HepG2 (cell line): ENCODE results near the gene ATP6V0E2. TPM values are rescaled to one million over a fixed set of nuclear protein-coding genes. Genes with fewer than 3 reads are reported as not detected.

ENCODE experiments used
- BRD4 ChIP-seq: sonication (generic); formaldehyde crosslinking; IDR thresholded peaks from 2 replicates; pipeline ENCODE4 v1.4.0; 2020; ENCODE audit warnings: missing genetic modification reagents
- E2F1 ChIP-seq: sonication (generic); formaldehyde crosslinking; IDR thresholded peaks from 2 replicates; pipeline ENCODE4 v1.5.0; 2020; ENCODE audit warnings: missing genetic modification reagents
- FIP1L1 ChIP-seq: fragments of 200-400 bp; formaldehyde crosslinking; IDR thresholded peaks from 2 replicates; pipeline ENCODE4 v1.6.1; 2018; ENCODE audit warnings: low read depth, mild to moderate bottlenecking, low read length, moderate library complexity, borderline replicate concordance; ENCODE audit not compliant: insufficient read depth
- HDAC6 ChIP-seq: fragments of 200-600 bp; sonication (generic); IDR thresholded peaks from 2 replicates; pipeline ENCODE4 v1.7.0; 2017; ENCODE audit warnings: mild to moderate bottlenecking, antibody characterized with exemption, low read length, low read depth
- KMT2B ChIP-seq: IDR thresholded peaks from 2 replicates; pipeline ENCODE4 v1.6.1; 2016; ENCODE audit warnings: missing genetic modification reagents, missing compliant biosample characterization
- NCOR1 ChIP-seq: fragments of 200-600 bp; sonication (generic); IDR thresholded peaks from 2 replicates; pipeline ENCODE4 v1.7.0; 2017; ENCODE audit warnings: antibody characterized with exemption, low read length, borderline replicate concordance
- NFATC3 ChIP-seq: sonication (generic); formaldehyde crosslinking; IDR thresholded peaks from 2 replicates; pipeline ENCODE4 v1.5.1; 2020; ENCODE audit warnings: mild to moderate bottlenecking, missing genetic modification reagents
- NFKB2 ChIP-seq: sonication (generic); formaldehyde crosslinking; IDR thresholded peaks from 2 replicates; pipeline ENCODE4 v1.4.0; 2020; ENCODE audit warnings: missing genetic modification reagents, borderline replicate concordance
- NR2F1 ChIP-seq, 2 experiments: fragments of 450-650 bp in 1 of 2; formaldehyde crosslinking in 1 of 2; IDR thresholded peaks; 2 replicates each; pipeline versions ENCODE4 v1.5.0 to v1.6.1; 2016 to 2020; ENCODE audit warnings: mild to moderate bottlenecking in 1 of 2, missing compliant biosample characterization in 1 of 2, missing genetic modification reagents in 1 of 2, moderate library complexity in 1 of 2
- ONECUT2 ChIP-seq: sonication (generic); formaldehyde crosslinking; IDR thresholded peaks from 2 replicates; pipeline ENCODE4 v1.4.0; 2020; ENCODE audit warnings: missing genetic modification reagents
- POGZ ChIP-seq: sonication (generic); formaldehyde crosslinking; IDR thresholded peaks from 2 replicates; pipeline ENCODE4 v1.4.0; 2020; ENCODE audit warnings: mild to moderate bottlenecking, missing genetic modification reagents
- RARA ChIP-seq: IDR thresholded peaks from 2 replicates; pipeline ENCODE4 v1.6.1; 2016; ENCODE audit warnings: missing genetic modification reagents, missing compliant biosample characterization
- TOPORS ChIP-seq: sonication (generic); formaldehyde crosslinking; IDR thresholded peaks from 2 replicates; pipeline ENCODE4 v1.8.0; 2023; ENCODE audit warnings: mild to moderate bottlenecking, missing genetic modification reagents
- ZNF280B ChIP-seq: sonication (generic); formaldehyde crosslinking; IDR thresholded peaks from 2 replicates; pipeline ENCODE4 v1.5.0; 2020; ENCODE audit warnings: missing genetic modification reagents, mild to moderate bottlenecking, borderline replicate concordance
- ZNF546 ChIP-seq: sonication (generic); formaldehyde crosslinking; conservative IDR thresholded peaks from 2 replicates; pipeline ENCODE4 v1.8.1; 2023; ENCODE audit warnings: mild to moderate bottlenecking, missing genetic modification reagents
- ZNF749 ChIP-seq: sonication (generic); formaldehyde crosslinking; IDR thresholded peaks from 2 replicates; pipeline ENCODE4 v1.8.0; 2022; ENCODE audit warnings: mild to moderate bottlenecking, missing genetic modification reagents, moderate library complexity, borderline replicate concordance
- ZNF784 ChIP-seq: sonication (generic); formaldehyde crosslinking; IDR thresholded peaks from 2 replicates; pipeline ENCODE4 v1.5.1; 2020; ENCODE audit warnings: missing genetic modification reagents, mild to moderate bottlenecking, borderline replicate concordance
- polyA plus RNA-seq, 8 experiments: library from polyadenylated mRNA; depleted of rRNA in 3 of 8; stranded (reverse) in 7 of 8; unstranded in 1 of 8; fragments of >200 nt; fragmentation: Illumina TruSeq in 4 of 8; extraction: Trizol in 4 of 8; gene quantifications; 2 replicates each; pipeline versions ENCODE4 v1.2.1 to v1.2.3, GENCODE V29; 2011 to 2016; ENCODE audit warnings: low read depth in 4 of 8, missing spikeins in 1 of 8, mixed read lengths in 1 of 8; ENCODE audit not compliant: insufficient read depth in 1 of 8
- total RNA-seq, 5 experiments: library from RNA; depleted of rRNA; stranded (reverse); fragments of >200 nt; fragmentation: Illumina TruSeq; extraction: Trizol; gene quantifications; 2 replicates each; pipeline ENCODE4 v1.2.3, GENCODE V29; 2016; ENCODE audit warnings: low read depth in 1 of 5
- TF ChIP-seq, protein P1 (sequence below): sonication (generic); formaldehyde crosslinking; IDR thresholded peaks from 2 replicates; pipeline ENCODE4 v1.4.0; 2020; ENCODE audit warnings: missing genetic modification reagents, borderline replicate concordance
- TF ChIP-seq, protein P2 (sequence below): sonication (generic); formaldehyde crosslinking; IDR thresholded peaks from 2 replicates; pipeline ENCODE4 v1.5.0; 2020; ENCODE audit warnings: mild to moderate bottlenecking, missing genetic modification reagents, borderline replicate concordance
- TF ChIP-seq, protein P3 (sequence below), 2 experiments: fragments of 450-650 bp in 1 of 2; sonication (generic) in 1 of 2; formaldehyde crosslinking; IDR thresholded peaks; 2 replicates each; pipeline versions ENCODE4 v1.5.0 to v1.8.0; 2020 to 2022; ENCODE audit warnings: mild to moderate bottlenecking in 1 of 2, missing genetic modification reagents in 1 of 2

The ATP6V0E2 gene
- total and polyA plus RNA-seq, 2 of the 13 experiments (the other 11 are each of a cell fraction or from before 2014, with no cell fraction given) = 36.8 to 203 TPM

DNA sequence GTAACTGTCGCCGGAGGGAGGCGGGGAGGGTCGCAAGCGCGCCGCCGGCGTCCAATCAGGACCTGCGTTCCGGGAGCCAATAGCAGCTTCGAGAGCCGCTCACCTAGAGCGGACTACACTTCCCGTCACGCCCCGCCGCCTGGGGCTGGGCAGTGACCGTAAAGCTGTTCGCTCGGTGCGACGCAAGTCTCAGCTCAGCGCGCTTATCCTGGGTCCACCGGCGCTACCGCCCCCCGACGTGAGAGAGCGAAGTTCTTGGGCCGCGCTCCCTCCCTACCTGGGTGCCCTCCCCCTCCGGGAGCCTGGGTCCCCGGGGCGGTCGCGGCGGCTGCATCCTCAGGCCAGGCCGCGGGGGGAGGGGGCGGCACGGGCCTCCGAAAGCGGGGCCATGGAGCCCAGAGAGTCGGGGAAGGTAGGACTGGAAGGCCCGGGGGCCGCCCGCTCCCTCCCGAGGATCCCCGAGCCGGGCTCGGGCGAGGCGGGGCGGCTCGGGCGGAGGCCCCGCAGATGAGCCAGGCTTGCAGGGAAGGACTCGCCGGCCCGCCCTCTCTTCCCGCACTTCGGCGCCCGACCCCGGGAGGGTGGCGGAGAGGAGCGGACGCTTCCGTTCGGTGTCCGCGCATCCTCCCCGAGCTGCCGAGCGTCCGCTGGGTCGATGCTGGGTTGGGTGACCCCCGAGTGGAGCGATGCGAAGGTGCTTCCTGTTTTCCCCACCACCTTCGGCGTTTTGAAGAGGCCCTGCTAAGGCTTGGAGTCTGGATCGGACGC, 35.4 kb upstream of the ATP6V0E2 start, which contains the start of gene ZNF862 (continued):
- TF ChIP-seq, protein P1, sequence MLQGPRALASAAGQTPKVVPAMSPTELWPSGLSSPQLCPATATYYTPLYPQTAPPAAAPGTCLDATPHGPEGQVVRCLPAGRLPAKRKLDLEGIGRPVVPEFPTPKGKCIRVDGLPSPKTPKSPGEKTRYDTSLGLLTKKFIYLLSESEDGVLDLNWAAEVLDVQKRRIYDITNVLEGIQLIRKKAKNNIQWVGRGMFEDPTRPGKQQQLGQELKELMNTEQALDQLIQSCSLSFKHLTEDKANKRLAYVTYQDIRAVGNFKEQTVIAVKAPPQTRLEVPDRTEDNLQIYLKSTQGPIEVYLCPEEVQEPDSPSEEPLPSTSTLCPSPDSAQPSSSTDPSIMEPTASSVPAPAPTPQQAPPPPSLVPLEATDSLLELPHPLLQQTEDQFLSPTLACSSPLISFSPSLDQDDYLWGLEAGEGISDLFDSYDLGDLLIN (CRISPR knock-in tag) = no peak
- TF ChIP-seq NR2F1 (CRISPR knock-in tag; IDR thresholded peaks at IDR 0.05) = no peak
- no peak; the same call in 1 of the 2 replicates for TF ChIP-seq ZNF280B (CRISPR knock-in tag)
- TF ChIP-seq, protein P2, sequence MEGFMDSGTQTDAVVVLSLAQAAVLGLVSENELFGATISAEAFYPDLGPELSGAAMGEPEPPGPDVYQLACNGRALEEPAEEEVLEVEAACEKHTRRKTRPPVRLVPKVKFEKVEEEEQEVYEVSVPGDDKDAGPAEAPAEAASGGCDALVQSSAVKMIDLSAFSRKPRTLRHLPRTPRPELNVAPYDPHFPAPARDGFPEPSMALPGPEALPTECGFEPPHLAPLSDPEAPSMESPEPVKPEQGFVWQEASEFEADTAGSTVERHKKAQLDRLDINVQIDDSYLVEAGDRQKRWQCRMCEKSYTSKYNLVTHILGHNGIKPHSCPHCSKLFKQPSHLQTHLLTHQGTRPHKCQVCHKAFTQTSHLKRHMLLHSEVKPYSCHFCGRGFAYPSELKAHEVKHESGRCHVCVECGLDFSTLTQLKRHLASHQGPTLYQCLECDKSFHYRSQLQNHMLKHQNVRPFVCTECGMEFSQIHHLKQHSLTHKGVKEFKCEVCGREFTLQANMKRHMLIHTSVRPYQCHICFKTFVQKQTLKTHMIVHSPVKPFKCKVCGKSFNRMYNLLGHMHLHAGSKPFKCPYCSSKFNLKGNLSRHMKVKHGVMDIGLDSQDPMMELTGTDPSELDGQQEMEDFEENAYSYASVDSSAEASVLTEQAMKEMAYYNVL (CRISPR knock-in tag) = 0 out of 2 replicates have a peak, but pooled peaks have one; percentile 32
- TF ChIP-seq HDAC6 = no peak
- TF ChIP-seq BRD4 = no peak
- TF ChIP-seq NCOR1 = no peak
- TF ChIP-seq POGZ (CRISPR knock-in tag) = peak; percentile 89
- no peak for TF ChIP-seq FIP1L1
- no peak for TF ChIP-seq TOPORS (CRISPR knock-in tag)
- no peak for TF ChIP-seq ONECUT2
- TF ChIP-seq NFATC3 (CRISPR knock-in tag) = no peak
- TF ChIP-seq RARA (CRISPR knock-in tag) = no peak
- peak; percentile 47; the same call in 1 of the 2 replicates for TF ChIP-seq ZNF749
- TF ChIP-seq, protein P3, sequence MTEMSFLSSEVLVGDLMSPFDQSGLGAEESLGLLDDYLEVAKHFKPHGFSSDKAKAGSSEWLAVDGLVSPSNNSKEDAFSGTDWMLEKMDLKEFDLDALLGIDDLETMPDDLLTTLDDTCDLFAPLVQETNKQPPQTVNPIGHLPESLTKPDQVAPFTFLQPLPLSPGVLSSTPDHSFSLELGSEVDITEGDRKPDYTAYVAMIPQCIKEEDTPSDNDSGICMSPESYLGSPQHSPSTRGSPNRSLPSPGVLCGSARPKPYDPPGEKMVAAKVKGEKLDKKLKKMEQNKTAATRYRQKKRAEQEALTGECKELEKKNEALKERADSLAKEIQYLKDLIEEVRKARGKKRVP (CRISPR knock-in tag; IDR thresholded peaks at IDR 0.05) = 0 out of 4 replicates have a peak, but pooled peaks of 1 of the 2 experiments have one; percentile 38
- TF ChIP-seq E2F1 = peak; percentile 58; the same call in 1 of the 2 replicates
- peak; percentile 64; the same call in 1 of the 2 replicates for TF ChIP-seq ZNF546 (CRISPR knock-in tag)
- TF ChIP-seq KMT2B (CRISPR knock-in tag) = peak; percentile 74; the same call in 1 of the 2 replicates
- peak; percentile 86; the same call in 1 of the 2 replicates for TF ChIP-seq ZNF784 (CRISPR knock-in tag)
- no peak; the same call in 1 of the 2 replicates for TF ChIP-seq NFKB2 (CRISPR knock-in tag)
